HUES64 (cell line): Measurements from ENCODE around the gene PRPF6.
"Not testable (repeated sequence)": the region's sequence is repeated elsewhere in the genome, so short reads cannot be mapped to it uniquely, and the experiment has no call there.

Experiments
- H3K27ac ChIP-seq: 2 replicates; pipeline ENCODE4 v1.7.0; 2013; ENCODE audit warnings: low read depth, low read length, inconsistent platforms
- H3K27me3 ChIP-seq: 2 replicates; pipeline ENCODE4 v1.6.1; 2013; ENCODE audit warnings: mild to moderate bottlenecking, low read length; ENCODE audit not compliant: insufficient read depth
- H3K36me3 ChIP-seq: 2 replicates; pipeline ENCODE4 v1.6.1; 2013; ENCODE audit warnings: mild to moderate bottlenecking, low read length; ENCODE audit not compliant: insufficient read depth
- H3K4me1 ChIP-seq: 2 replicates; pipeline ENCODE4 v1.6.1; 2013; ENCODE audit warnings: mild to moderate bottlenecking, low read length, moderate library complexity; ENCODE audit not compliant: insufficient read depth
- H3K4me3 ChIP-seq: 2 replicates; pipeline ENCODE4 v1.5.1; 2013; ENCODE audit warnings: mild to moderate bottlenecking, low read length, moderate library complexity
- H3K9ac ChIP-seq: 2 replicates; pipeline ENCODE4 v1.6.1; 2013; ENCODE audit warnings: mild to moderate bottlenecking, low read depth, low read length
- H3K9me3 ChIP-seq: 2 replicates; pipeline ENCODE4 v1.6.1; 2013; ENCODE audit warnings: low read depth, low read length; ENCODE audit not compliant: insufficient read depth
- WGBS: fragments of 150-250, 120-280 bp; methylation state at CpG from one replicate; pipeline ENCODE4 v1.1.7; 2013; ENCODE audit warnings: missing lambda C conversion rate; 5-methylcytosine and 5-hydroxymethylcytosine counted together

PRPF6 gene

DNA sequence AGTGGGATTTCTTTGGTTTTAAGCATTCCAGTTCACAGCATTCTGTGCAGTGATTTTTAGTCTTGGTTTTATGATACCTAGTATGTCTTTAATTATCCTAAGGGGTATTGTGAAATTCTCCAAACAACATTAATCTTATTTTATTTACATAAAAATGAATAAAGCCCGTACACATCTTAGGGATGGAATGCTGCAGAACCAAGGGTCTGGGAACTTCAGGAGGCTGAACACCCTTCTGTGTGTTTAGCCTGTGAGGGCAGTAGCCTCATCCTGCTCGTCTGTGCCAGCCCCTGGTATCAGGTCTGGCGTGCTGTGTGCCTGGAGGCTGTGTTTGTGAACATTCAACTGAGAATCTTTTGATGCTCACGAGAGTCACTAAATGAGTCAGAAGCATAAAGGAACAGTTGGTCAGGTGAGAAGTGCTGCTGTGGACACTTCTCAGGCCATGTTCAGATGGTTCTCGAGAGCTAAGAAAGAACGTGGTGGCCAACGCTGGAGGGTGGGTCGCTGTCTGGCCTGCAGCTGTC lies 29.8 kb downstream of the PRPF6 start:
- WGBS = 95% methylated on average over 8 of the region's 8 CpGs
- H3K9ac ChIP-seq = no peak overlapping the region

DNA sequence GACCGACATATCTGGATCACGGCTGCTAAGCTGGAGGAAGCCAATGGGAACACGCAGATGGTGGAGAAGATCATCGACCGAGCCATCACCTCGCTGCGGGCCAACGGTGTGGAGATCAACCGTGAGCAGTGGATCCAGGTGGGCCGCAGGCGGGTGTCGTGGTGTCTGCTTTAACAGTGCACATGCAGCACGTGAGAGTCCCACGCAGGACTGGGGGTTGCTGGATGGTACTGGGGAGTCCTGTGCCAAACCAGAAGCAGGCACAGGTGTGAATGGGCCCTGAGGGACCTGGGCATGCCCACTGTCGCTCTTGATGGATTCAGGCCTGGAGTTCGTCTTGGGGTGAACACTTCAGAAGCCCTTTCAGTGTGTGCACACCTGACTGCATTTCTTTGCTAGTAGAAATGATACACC lies 30.4 kb downstream of the PRPF6 start:
- Histone ChIP-seq H3K36me3 (peaks cover 75% of the 10 kb centered on the region), H3K9ac (no peak overlapping the region)
- WGBS = 96% methylated on average over 16 of the region's 16 CpGs

More for the DNA sequence above, 29.8 kb downstream of the PRPF6 start:
- Histone ChIP-seq H3K36me3 (peaks cover 74% of the 10 kb centered on the region), H3K4me1 (no peaks in the 10 kb centered on the region), H3K9me3 (peaks cover 3% of the 10 kb centered on the region; the same call in 1 of the 2 replicates), H3K27ac (no peak overlapping the region), H3K27me3 (no peaks in the 10 kb centered on the region), H3K4me3 (no peak overlapping the region)

GRCh38 chr20:64012385-64013154 lies 31.6 kb downstream of the PRPF6 start:
- WGBS = 100% methylated on average over 3 of the region's 20 CpGs
- H3K27ac ChIP-seq, H3K9ac ChIP-seq: not testable (repeated sequence)

More for the DNA sequence above, 30.4 kb downstream of the PRPF6 start:
- H3K27me3 ChIP-seq = no peaks in the 10 kb centered on the region
- no peaks in the 10 kb centered on the region for H3K4me1 ChIP-seq
- no peak overlapping the region for H3K4me3 ChIP-seq
- H3K9me3 ChIP-seq = peaks cover 3% of the 10 kb centered on the region; the same call in 1 of the 2 replicates
- H3K27ac ChIP-seq = no peak overlapping the region

GRCh38 chr20:64015635-64016034 lies 34.7 kb downstream of the PRPF6 start:
- Histone ChIP-seq H3K4me3 (no peak overlapping the region), H3K4me1 (no peaks in the 10 kb centered on the region), H3K27ac (no peak overlapping the region), H3K27me3 (no peaks in the 10 kb centered on the region), H3K9me3 (no peaks in the 10 kb centered on the region), H3K9ac (no peak overlapping the region), H3K36me3 (peaks cover 76% of the 10 kb centered on the region)
- 88% methylated on average over 2 of the region's 2 CpGs for WGBS

More at GRCh38 chr20:64012385-64013154, 31.6 kb downstream of the PRPF6 start:
- H3K36me3 ChIP-seq = peaks cover 74% of the 10 kb centered on the region
- not testable (repeated sequence) for H3K4me3 ChIP-seq, H3K4me1 ChIP-seq, H3K9me3 ChIP-seq, H3K27me3 ChIP-seq

GRCh38 chr20:64021124-64021975 lies 40.4 kb downstream of the PRPF6 start:
- WGBS = 95% methylated on average over 36 of the region's 36 CpGs
- H3K27ac ChIP-seq = no peak overlapping the region
- H3K27me3 ChIP-seq = no peaks in the 10 kb centered on the region
- H3K36me3 ChIP-seq = peaks cover 85% of the 10 kb centered on the region
- H3K9ac ChIP-seq = no peak overlapping the region
- no peaks in the 10 kb centered on the region for H3K4me1 ChIP-seq
- no peak overlapping the region for H3K4me3 ChIP-seq
- no peaks in the 10 kb centered on the region for H3K9me3 ChIP-seq

GRCh38 chr20:64022671-64023360 lies 41.9 kb downstream of the PRPF6 start:
- H3K27ac ChIP-seq = no peak overlapping the region
- H3K9me3 ChIP-seq = no peaks in the 10 kb centered on the region
- 97% methylated on average over 17 of the region's 17 CpGs for WGBS
- no peaks in the 10 kb centered on the region for H3K27me3 ChIP-seq
- no peak overlapping the region for H3K9ac ChIP-seq
- H3K4me1 ChIP-seq = no peaks in the 10 kb centered on the region
- no peak overlapping the region for H3K4me3 ChIP-seq
- H3K36me3 ChIP-seq = peaks cover 89% of the 10 kb centered on the region

DNA sequence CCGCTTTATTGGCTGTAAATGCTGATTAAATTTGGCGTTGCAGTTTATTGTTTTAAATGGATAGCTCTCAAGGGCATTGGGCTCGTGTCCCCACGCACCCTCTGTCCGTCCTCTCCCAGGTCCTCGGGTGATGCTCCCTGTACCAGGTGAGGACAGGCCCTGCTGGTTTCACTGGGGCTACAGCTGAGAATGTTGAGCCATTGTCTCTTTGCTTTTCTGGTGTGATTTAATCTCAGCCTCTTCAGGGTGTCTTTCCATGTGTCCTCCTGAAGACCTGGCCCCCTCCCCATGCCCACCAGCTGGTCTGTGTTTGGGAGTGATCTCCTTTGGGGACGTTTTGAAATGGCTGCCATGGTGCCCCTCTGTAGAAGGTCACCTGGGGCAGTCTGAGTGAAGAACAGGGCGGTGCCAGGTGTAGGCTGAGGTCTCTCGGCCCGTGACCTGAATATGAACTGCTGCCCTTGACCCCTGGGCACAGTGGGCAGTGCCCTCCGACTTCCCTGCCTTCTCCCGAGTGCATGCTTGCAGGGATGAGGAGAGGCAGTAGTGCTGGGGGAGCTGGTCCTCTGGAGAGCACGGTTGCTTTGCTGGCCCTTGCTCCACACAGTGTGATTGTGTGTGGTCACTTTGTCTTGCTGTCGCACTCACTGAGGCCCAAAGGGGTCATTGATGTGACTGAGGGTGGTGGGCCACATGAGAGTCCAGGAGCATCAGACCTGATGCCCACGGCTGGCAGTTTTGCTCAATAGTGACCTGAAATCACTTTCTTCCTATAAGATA lies 42.6 kb downstream of the PRPF6 start:
- H3K4me3 ChIP-seq = no peak overlapping the region
- no peak overlapping the region for H3K9ac ChIP-seq
- H3K27me3 ChIP-seq = no peaks in the 10 kb centered on the region
- H3K27ac ChIP-seq = no peak overlapping the region
- peaks cover 89% of the 10 kb centered on the region for H3K36me3 ChIP-seq
- no peaks in the 10 kb centered on the region for H3K9me3 ChIP-seq
- 93% methylated on average over 15 of the region's 15 CpGs for WGBS
- H3K4me1 ChIP-seq = no peaks in the 10 kb centered on the region

DNA sequence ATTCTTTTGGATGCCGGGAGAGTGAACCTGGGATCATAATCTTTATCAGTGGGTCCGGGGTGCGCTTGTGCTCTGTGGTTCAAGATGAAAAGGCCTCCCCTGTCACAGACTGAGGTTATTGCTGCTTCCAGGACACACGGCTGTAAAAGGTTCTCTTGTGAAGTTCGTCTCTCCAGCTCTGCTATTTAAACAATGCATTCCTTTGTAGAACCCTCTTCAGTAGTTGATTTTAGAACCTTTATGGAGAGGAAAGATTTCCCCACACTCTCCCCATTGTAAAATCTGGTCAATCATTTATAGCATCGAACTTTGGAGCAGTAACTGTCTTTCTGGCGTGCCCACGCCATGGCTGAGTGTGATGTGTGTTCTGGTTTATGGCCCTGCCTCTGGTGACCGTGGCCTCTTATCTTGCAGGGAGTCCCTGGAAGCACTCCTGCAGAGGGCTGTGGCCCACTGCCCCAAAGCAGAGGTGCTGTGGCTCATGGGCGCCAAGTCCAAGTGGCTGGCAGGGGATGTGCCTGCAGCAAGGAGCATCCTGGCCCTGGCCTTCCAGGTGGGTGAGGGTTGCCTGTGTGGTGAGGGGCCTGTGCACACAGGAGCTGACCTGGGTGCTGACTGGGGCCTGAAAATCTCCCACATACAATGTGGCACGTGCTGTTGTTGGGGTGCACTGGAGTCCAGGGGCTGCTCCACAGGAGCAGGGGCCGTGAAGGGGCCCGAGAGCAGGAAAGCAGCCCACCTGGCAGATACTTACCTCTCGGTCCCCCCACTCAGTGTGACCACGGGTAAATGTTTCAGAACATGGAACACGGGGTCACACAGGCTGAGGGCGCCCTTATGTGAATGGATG lies 43.4 kb downstream of the PRPF6 start:
- Histone ChIP-seq H3K36me3 (peaks cover 90% of the 10 kb centered on the region), H3K27ac (no peak overlapping the region), H3K4me3 (no peak overlapping the region), H3K9me3 (no peaks in the 10 kb centered on the region), H3K27me3 (no peaks in the 10 kb centered on the region), H3K4me1 (no peaks in the 10 kb centered on the region), H3K9ac (no peak overlapping the region)
- WGBS = 93% methylated on average over 17 of the region's 17 CpGs

DNA sequence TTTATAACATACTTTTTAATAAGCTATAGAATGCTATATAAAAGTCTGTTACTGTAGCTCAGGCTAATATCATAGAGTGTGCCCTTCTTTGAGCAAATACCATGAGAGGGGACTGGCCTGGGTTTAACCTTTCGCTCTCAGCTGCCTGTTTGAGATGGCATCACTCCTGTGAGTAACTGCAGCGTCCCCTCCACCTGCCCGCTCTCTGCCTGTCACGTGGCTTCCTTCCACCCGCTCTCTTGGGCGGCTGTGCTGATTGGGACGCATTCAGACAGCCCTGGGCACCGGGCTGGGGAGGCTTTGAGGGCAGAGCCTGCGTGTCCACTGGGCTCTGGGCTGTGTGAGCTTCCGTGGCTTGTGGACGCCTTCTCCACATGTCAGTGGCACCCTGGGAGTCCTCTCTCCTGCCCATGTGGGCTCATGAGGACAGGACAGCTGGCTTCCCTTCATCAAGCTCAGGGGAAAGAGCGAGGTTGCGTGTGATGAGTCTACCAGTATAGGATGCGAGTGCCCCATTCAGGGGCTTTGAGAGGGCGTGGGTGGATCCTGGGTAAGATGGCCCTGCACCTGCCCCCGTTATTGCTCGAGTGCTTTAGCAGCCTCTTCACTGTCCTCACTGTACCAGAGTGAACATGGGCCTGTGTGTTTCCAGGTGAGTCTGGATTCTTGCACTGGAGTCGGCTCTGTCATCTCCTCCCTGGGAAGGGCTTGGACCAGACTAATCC lies 44.3 kb downstream of the PRPF6 start:
- Histone ChIP-seq H3K27me3 (no peaks in the 10 kb centered on the region), H3K36me3 (peaks cover 92% of the 10 kb centered on the region), H3K4me1 (no peaks in the 10 kb centered on the region), H3K9me3 (no peaks in the 10 kb centered on the region), H3K27ac (no peak overlapping the region), H3K4me3 (no peak overlapping the region), H3K9ac (no peak overlapping the region)
- 95% methylated on average over 18 of the region's 18 CpGs for WGBS
